ENCODE results near the gene PGM1. TPM values are rescaled to one million over a fixed set of nuclear protein-coding genes. Genes with fewer than 3 reads are reported as not detected.
A peak's percentile ranks its signal among the peaks of the same experiment; 100 is the strongest.

The PGM1 gene
- total and polyA plus RNA-seq, 2 of the 13 experiments (the other 11 are each of a cell fraction or from before 2014, with no cell fraction given) = 51.6 to 105 TPM

DNA sequence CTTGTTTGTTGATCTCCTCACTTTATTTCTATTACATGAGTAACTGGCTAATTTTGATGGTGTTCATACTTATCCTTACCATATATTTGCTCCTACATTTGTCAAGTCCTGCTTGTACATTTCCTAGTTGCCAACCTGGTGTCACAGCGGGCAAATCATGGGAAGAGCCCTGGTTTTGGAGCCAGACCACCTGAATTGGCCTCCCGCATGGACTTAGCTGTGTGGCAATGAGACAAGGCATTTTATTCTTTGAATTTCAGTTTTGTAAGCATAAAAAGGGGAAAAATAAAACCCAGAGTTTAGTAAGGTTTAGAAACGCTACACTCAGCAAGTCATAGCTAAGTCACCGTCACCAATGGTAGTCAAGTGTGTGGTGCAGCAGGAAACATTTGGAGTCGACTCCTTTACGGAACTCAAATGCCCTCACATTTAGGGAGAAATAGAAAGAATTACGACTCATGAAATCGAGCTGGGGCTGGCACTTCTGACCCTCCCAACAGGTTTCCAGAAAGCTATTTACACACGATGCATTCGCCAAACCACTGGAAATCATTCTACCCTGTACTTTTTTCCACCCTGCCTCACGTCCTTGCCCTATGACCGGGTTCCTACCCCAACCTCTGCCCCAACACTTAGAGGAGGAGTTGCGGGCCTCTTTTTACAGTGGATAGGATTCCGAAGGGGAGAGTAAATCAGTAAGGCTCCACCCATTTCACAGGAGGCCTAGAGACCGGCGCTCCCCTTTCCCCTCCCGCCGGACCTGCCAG, 492 bp upstream of the PGM1 start (continued):
- TF ChIP-seq, protein P1, sequence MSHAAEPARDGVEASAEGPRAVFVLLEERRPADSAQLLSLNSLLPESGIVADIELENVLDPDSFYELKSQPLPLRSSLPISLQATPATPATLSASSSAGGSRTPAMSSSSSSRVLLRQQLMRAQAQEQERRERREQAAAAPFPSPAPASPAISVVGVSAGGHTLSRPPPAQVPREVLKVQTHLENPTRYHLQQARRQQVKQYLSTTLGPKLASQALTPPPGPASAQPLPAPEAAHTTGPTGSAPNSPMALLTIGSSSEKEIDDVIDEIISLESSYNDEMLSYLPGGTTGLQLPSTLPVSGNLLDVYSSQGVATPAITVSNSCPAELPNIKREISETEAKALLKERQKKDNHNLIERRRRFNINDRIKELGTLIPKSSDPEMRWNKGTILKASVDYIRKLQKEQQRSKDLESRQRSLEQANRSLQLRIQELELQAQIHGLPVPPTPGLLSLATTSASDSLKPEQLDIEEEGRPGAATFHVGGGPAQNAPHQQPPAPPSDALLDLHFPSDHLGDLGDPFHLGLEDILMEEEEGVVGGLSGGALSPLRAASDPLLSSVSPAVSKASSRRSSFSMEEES (CRISPR knock-in tag; IDR thresholded peaks at IDR 0.05) = no peak
- TF ChIP-seq ZZZ3 (CRISPR knock-in tag; IDR thresholded peaks at IDR 0.05; ENCODE audit: borderline replicate concordance) (0 out of 2 replicates have a peak, but pooled peaks have one; percentile 37), RNF219 (CRISPR knock-in tag; IDR thresholded peaks at IDR 0.05) (no peak), ZNF335 (CRISPR knock-in tag; IDR thresholded peaks at IDR 0.05) (peak; percentile 25; the same call in 1 of the 2 replicates), ZNF782 (CRISPR knock-in tag; IDR thresholded peaks at IDR 0.05; ENCODE audit: borderline replicate concordance) (peak; percentile 1; the same call in 1 of the 2 replicates), TBP (CRISPR knock-in tag; IDR thresholded peaks at IDR 0.05) (no peak), IRF2 (CRISPR knock-in tag; IDR thresholded peaks at IDR 0.05) (0 out of 2 replicates have a peak, but pooled peaks have one; percentile 9), TBX2 (CRISPR knock-in tag; IDR thresholded peaks at IDR 0.05; ENCODE audit: borderline replicate concordance) (peak; percentile 33; the same call in 1 of the 2 replicates), ELF4 (CRISPR knock-in tag; IDR thresholded peaks at IDR 0.05; ENCODE audit: borderline replicate concordance) (no peak), SMARCC2 (IDR thresholded peaks at IDR 0.05) (no peak), TP53 (CRISPR knock-in tag; conservative IDR thresholded peaks at IDR 0.05) (no peak), SP2 (CRISPR knock-in tag; IDR thresholded peaks at IDR 0.05) (no peak)
- TF ChIP-seq, protein P2, sequence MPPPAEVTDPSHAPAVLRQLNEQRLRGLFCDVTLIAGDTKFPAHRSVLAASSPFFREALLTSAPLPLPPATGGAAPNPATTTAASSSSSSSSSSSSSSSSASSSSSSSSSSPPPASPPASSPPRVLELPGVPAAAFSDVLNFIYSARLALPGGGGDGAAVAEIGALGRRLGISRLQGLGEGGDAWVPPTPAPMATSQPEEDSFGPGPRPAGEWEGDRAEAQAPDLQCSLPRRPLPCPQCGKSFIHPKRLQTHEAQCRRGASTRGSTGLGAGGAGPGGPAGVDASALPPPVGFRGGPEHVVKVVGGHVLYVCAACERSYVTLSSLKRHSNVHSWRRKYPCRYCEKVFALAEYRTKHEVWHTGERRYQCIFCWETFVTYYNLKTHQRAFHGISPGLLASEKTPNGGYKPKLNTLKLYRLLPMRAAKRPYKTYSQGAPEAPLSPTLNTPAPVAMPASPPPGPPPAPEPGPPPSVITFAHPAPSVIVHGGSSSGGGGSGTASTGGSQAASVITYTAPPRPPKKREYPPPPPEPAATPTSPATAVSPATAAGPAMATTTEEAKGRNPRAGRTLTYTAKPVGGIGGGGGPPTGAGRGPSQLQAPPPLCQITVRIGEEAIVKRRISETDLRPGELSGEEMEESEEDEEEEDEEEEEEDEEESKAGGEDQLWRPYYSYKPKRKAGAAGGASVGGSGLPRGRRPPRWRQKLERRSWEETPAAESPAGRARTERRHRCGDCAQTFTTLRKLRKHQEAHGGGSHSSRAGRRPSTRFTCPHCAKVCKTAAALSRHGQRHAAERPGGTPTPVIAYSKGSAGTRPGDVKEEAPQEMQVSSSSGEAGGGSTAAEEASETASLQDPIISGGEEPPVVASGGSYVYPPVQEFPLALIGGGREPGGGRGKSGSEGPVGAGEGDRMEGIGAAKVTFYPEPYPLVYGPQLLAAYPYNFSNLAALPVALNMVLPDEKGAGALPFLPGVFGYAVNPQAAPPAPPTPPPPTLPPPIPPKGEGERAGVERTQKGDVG (CRISPR knock-in tag; IDR thresholded peaks at IDR 0.05; ENCODE audit: borderline replicate concordance) = no peak

Measured in HepG2 (cell line).